ENCODE data around the gene CDYL2.
A peak's percentile ranks its signal among the peaks of the same experiment; 100 is the strongest.

- TF ChIP-seq CTCF (IDR thresholded peaks at IDR 0.05) (peak; percentile 25 to 53 (median 52)), POLR2A (IDR thresholded peaks at IDR 0.05) (no peak)
These were observed 20.4 kb upstream of the CDYL2 start for GRCh38 chr16:80824623-80825364.
